HG03095 (cell line): ENCODE results near the gene FAM156B.
"Not testable (repeated sequence)": the region's sequence is repeated elsewhere in the genome, so short reads cannot be mapped to it uniquely, and the experiment has no call there.

Experiments
- ATAC-seq: cut with Tn5 transposase; IDR thresholded peaks from one replicate; pipeline ENCODE4 v1.9.1; 2021; ENCODE audit warnings: moderate library complexity; ENCODE audit not compliant: unreplicated experiment

The FAM156B gene, protein sequence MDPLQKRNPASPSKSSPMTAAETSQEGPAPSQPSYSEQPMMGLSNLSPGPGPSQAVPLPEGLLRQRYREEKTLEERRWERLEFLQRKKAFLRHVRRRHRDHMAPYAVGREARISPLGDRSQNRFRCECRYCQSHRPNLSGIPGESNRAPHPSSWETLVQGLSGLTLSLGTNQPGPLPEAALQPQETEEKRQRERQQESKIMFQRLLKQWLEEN

GRCh38 chrX:52896855-52897709, at the start of gene FAM156B:
Gene FAM156B (plus strand): TSS chrX:52897330. CDS start chrX:52907226, 9,896 bp downstream.
- ATAC-seq, result peak; percentile 84

GRCh38 chrX:52852110-52852860, 44.8 kb upstream of the FAM156B start:
- ATAC-seq, result no peak

DNA sequence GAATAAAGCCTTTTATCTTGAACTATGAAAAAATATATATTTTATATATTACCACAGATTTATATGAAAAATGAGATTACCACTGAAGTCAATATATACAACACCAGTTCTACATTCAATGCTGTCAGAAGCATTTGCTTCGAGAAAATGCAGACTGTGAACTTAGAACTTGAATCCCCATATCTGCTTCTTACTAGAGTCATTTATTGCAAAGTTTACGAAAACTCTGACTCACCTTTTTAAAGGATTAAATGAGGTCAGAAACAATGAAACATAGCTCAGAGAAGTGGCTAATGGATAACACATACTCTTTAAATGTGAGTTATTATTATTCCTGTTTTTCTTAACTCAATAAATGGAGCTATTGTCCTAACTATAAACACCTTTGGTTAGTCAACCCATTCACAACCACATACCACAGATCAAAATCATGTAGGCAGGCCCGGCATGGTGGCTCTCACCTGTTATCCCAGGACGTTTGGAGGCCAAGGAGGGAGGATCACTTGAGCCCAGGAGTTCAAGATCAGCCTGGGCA, 40.1 kb upstream of the FAM156B start:
- ATAC-seq, result not testable (repeated sequence)

GRCh38 chrX:52865343-52865998, 31.7 kb upstream of the FAM156B start:
- ATAC-seq, result no peak

DNA sequence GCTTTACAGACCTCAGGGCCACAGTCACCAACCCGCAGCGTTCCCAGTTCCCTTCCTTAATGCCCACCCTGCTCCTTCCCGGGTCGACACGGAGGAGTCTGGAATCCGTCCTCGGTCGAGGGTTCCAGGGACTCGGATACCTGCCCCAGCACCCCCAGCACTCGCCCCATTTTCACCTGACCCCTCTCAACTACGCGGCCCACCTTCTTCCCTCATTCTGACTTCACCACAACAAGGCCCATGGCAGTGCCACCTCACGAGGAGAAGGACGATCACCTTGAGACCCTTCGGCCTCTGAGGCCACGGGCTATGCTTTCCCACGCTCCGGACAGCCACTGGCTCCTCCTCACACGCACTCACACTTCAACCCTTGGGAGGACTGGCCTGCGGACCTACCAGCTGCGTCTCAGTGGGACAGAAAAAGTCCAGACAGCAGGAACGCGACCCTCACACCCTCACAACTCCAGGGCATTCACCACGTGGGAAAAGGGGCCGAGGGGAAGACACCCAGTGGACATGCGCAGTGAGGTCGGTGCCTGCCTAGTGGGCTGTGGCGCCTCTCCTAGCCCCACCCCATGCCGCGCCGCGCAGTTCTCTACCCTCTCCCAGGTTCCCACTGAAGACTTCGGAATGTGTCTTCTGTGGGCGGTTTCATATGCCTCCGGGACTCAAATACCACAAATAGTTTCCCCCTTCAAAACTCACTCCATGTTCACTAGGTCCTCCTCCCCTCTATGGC, 29.4 kb upstream of the FAM156B start, which contains the start of gene XAGE3:
Gene XAGE3, minus strand, starts transcription at position 474 of the 739 bp plus-strand sequence. CDS start 950 bp downstream, outside the sequence.
- no peak for ATAC-seq

DNA sequence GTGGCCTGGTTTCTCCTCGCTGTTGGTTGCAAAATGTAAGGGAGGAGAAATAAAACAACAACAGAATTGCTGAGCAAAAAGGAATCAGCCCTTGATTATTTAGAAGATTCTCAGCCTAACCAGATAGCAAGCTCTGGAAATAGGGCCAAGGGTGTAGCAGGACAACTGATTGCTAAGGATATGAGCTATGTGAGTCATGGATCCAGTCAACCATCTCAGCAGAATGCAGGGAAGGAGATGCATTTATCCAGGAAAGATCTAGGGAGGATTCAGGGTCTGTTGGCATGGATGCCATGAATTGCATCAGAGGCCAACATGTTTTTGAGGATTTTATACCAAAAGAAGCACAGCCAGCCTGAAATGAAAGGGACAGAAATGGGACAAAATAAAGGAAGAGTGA, 27.1 kb upstream of the FAM156B start:
- no peak for ATAC-seq

- ATAC-seq, result not testable (repeated sequence)
Measured at GRCh38 chrX:52873825-52874224, 23.3 kb upstream of the FAM156B start.

GRCh38 chrX:52874661-52875060, 22.5 kb upstream of the FAM156B start:
- no peak for ATAC-seq

- not testable (repeated sequence) for ATAC-seq
Measured at GRCh38 chrX:52875436-52875835, 21.7 kb upstream of the FAM156B start.

DNA sequence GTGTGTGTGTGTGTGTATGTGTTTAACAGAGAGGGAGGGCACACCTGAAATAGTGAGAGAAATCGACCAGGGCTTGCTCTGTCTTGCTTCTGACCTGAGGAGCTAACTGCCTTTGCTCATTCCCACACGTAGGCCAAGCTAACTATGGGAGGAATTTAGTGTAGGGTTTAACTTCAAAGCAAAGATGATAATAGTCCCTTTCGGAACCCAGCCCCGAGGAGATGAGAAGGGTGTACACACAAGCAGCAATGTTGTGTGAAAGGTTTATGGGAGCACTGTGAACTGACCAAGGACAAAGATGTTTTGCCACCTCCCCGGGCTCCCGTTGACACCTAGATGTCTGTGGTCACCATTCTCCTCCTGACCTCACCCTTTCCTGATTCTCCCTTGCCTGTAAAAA, 20.7 kb upstream of the FAM156B start:
- not testable (repeated sequence) for ATAC-seq

- ATAC-seq, result not testable (repeated sequence)
Measured at GRCh38 chrX:52887459-52887858, 9.7 kb upstream of the FAM156B start.

DNA sequence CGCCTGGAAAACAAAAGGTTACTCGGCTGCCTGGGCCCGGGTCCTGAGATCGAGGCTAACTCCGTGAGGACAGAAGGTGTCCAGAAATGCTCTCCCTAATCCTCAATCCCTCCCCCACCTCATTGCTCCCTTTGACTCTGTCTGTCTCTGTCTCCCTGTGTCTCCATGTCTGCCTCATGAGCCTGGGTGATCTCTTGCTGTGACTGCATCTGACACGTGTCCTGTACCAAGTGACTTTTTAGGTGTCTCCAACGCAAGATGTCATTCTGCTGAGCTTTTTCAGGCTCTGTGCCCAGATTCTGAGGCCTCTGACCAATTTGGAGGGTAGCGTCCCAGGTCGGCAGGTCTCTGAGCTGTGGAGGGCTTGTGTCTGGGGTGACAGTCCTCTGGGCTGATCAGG, 9.0 kb upstream of the FAM156B start:
- ATAC-seq, result not testable (repeated sequence)

DNA sequence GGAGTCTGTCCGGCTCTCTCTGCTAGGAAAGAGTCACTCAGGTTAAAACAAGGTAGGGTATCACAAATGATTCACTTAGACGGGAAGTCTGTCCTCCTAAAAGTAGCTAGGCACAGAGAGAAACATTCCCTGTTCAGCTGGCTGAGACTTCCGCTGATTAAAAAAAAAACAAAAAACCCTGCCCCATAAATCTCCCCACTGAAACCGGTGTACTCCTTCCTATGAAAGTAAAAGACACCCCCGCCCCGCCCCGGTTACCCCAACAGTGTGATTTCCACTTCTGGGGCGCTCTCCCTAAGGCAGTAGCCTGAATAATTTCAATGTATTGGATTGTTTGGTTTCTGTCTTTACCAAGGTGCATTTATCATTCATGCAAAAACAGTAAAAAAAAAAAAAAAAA, 692 bp upstream of the FAM156B start:
- ATAC-seq, result peak; percentile 24

- ATAC-seq, result not testable (repeated sequence)
Measured at GRCh38 chrX:52905531-52905930, 8.4 kb downstream of the FAM156B start.

GRCh38 chrX:52906072-52906471, 8.9 kb downstream of the FAM156B start:
- ATAC-seq, result not testable (repeated sequence)

GRCh38 chrX:52907137-52907536, 10.0 kb downstream of the FAM156B start:
- ATAC-seq, result not testable (repeated sequence)

DNA sequence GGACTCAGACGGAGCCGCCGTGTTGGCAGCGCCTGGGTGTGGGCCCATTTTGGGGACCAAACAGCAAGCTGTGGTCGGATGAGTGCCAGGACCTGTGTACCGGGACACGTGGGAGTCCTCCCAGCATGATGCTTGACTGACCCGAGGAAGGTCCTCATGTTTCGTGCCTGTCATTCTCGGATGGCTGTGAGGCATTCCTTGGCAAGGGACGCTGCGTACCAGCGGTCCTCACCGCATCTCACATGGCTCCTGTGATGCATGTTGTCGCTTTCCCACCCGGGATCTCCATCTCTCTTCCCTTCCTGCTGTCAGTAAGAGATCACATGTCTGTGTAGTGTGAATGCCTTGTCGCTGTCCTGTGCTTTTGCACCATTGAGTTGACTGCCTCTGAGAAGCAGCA, 10.8 kb downstream of the FAM156B start:
- not testable (repeated sequence) for ATAC-seq

GRCh38 chrX:52909313-52909969, 12.3 kb downstream of the FAM156B start:
- ATAC-seq, result not testable (repeated sequence)

DNA sequence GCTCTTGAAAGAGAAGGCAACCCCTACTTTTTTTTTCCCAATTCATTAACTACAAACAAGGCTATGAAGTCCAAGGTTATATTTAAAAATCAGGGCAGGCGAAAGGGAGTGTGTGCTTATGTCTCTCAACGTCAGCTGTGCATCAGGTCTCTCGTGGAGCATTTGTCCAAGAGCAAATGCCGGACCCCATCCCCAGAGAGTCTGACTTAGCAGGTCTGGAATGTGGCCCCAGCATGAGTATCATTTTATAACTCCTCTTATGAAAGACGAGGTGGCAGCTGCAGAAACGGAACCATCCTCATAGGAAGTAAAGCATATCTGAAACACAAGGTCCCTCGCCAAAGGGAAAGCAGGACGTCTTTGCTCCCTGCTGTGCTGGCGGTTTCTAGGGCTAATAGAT, 16.6 kb downstream of the FAM156B start:
- not testable (repeated sequence) for ATAC-seq
